HG02678 (cell line): ENCODE data around the gene SEZ6L2.
"Not testable (repeated sequence)": the region's sequence is repeated elsewhere in the genome, so short reads cannot be mapped to it uniquely, and the experiment has no call there.

Experiments
- ATAC-seq: cut with Tn5 transposase; IDR thresholded peaks from one replicate; pipeline ENCODE4 v1.9.1; 2021; ENCODE audit warnings: mild to moderate bottlenecking, moderate library complexity; ENCODE audit not compliant: unreplicated experiment

The SEZ6L2 gene

GRCh38 chr16:29858149-29858849, 41.1 kb downstream of the SEZ6L2 start:
- no peak for ATAC-seq

- ATAC-seq = no peak
Measured at GRCh38 chr16:29857133-29857760, 42.1 kb downstream of the SEZ6L2 start.

- no peak for ATAC-seq
Measured at GRCh38 chr16:29854520-29855100, 44.7 kb downstream of the SEZ6L2 start.

GRCh38 chr16:29852654-29853053, 46.7 kb downstream of the SEZ6L2 start:
- ATAC-seq = no peak

- ATAC-seq = no peak
Measured at GRCh38 chr16:29850998-29851397, 48.4 kb downstream of the SEZ6L2 start.

- ATAC-seq = no peak
Measured at GRCh38 chr16:29849505-29849904, 49.8 kb downstream of the SEZ6L2 start.

GRCh38 chr16:29848420-29849297, 50.7 kb downstream of the SEZ6L2 start:
- ATAC-seq = peak; percentile 52

GRCh38 chr16:29845656-29846055, 53.7 kb downstream of the SEZ6L2 start:
- no peak for ATAC-seq

- no peak for ATAC-seq
Measured at GRCh38 chr16:29844575-29845331, 54.6 kb downstream of the SEZ6L2 start.

- no peak for ATAC-seq
Measured at GRCh38 chr16:29843931-29844330, 55.4 kb downstream of the SEZ6L2 start.

- ATAC-seq = no peak
Measured at GRCh38 chr16:29842732-29843346, 56.5 kb downstream of the SEZ6L2 start.

- no peak for ATAC-seq
Measured at GRCh38 chr16:29841631-29842030, 57.7 kb downstream of the SEZ6L2 start.

- ATAC-seq = no peak
Measured at GRCh38 chr16:29840240-29840639, 59.1 kb downstream of the SEZ6L2 start.

- ATAC-seq = no peak
Measured at GRCh38 chr16:29839822-29840221, 59.5 kb downstream of the SEZ6L2 start.

- no peak for ATAC-seq
Measured at GRCh38 chr16:29837841-29838240, 61.5 kb downstream of the SEZ6L2 start.

GRCh38 chr16:29836623-29837022, 62.7 kb downstream of the SEZ6L2 start:
- ATAC-seq = no peak

GRCh38 chr16:29835926-29836325, 63.4 kb downstream of the SEZ6L2 start:
- no peak for ATAC-seq

- no peak for ATAC-seq
Measured at GRCh38 chr16:29834079-29834478, 65.3 kb downstream of the SEZ6L2 start.

- not testable (repeated sequence) for ATAC-seq
Measured at GRCh38 chr16:29833219-29833618, 66.1 kb downstream of the SEZ6L2 start.

- no peak for ATAC-seq
Measured at GRCh38 chr16:29831490-29831889, 67.9 kb downstream of the SEZ6L2 start.
